Measurements from ENCODE around the gene GRID1.

GRID1 gene

DNA sequence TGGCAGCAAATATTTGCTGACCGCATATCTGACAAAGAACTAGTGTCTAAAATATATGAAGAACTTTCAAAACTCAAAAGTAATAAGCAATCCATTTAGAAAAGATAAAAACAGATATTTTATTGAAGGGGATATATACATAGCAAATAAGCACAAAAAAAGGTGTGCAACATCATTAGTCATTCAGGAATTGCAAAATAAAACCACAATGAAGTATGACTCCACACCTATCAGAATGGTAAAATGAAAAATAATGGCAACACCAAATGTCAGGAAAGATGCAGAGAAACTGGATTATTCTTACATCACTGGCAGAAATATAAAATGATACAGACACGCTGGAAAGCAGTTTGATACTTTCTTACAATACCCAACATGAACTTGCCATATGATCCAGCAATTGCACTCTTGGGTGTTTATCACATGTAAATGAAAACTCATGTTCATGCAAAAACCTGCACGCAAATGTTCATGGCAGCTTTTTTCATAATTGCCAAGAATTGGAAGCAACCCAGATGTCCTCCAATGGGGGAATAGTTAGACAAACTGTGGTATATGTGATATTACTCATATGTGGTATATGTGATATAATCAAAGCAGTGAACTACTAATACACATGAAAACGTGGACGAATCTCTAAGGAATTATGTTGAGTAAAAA, 645.5 kb downstream of the GRID1 start:
- Histone ChIP-seq H3K36me3 (ENCODE audit: control insufficient read depth in 1 of 2, insufficient read depth in 2 of 2, low read depth in 1 of 2, low read length in 2 of 2) (no peaks in the 10 kb centered on the region), H3K79me1 (replicated peaks; ENCODE audit: low read length, poor library complexity, severe bottlenecking) (no peaks in the 10 kb centered on the region), H4K8ac (ENCODE audit: low read length) (no peak overlapping the region), H3K27me3 (ENCODE audit: control insufficient read depth in 1 of 2, insufficient read depth in 1 of 2, low read length in 2 of 2) (no peaks in the 10 kb centered on the region), H3K4me2 (ENCODE audit: low read length, poor library complexity, severe bottlenecking) (no peak overlapping the region), H3K14ac (ENCODE audit: low read length in 2 of 2) (no peak overlapping the region), H4K91ac (ENCODE audit: low read length) (no peak overlapping the region), H2AFZ (ENCODE audit: low read depth, low read length) (no peak overlapping the region), H3K27ac (ENCODE audit: low read length, poor library complexity, severe bottlenecking) (no peak overlapping the region), H2BK15ac (ENCODE audit: low read depth, poor library complexity, severe bottlenecking) (no peak overlapping the region), H3K23ac (ENCODE audit: low read length in 2 of 2) (no peak overlapping the region), H3K4ac (ENCODE audit: low read depth in 1 of 2, low read length in 2 of 2) (no peak overlapping the region), H3K9me3 (ENCODE audit: control insufficient read depth, low read length) (no peaks in the 10 kb centered on the region), H2BK5ac (ENCODE audit: low read depth, low read length, poor library complexity, severe bottlenecking) (no peak overlapping the region), H2AK5ac (ENCODE audit: low read length, severe bottlenecking) (no peak overlapping the region), H3K4me1 (ENCODE audit: control insufficient read depth, insufficient read depth, low read depth, low read length) (no peaks in the 10 kb centered on the region), H3K9ac (ENCODE audit: low read length) (no peak overlapping the region), H3K4me3 (ENCODE audit: insufficient read depth in 1 of 2, low read depth in 1 of 2, low read length in 2 of 2) (no peak overlapping the region), H2BK120ac (ENCODE audit: low read depth, low read length) (no peak overlapping the region), H3K18ac (ENCODE audit: low read depth in 1 of 2, low read length in 2 of 2) (no peak overlapping the region), H2BK12ac (ENCODE audit: low read length in 2 of 2) (no peak overlapping the region)
- no peak for DNase-seq
- WGBS: 65% methylated on average over 2 of the region's 5 CpGs

GRCh38 chr10:85719408-85719807, 647.2 kb downstream of the GRID1 start:
- no peaks in the 10 kb centered on the region for H3K27me3 ChIP-seq (ENCODE audit: control insufficient read depth in 1 of 2, insufficient read depth in 1 of 2, low read length in 2 of 2)
- no peak overlapping the region for H2AK5ac ChIP-seq (ENCODE audit: low read length, severe bottlenecking)
- no peaks in the 10 kb centered on the region for H3K9me3 ChIP-seq (ENCODE audit: control insufficient read depth, low read length)
- WGBS: 66% methylated on average over 2 of the region's 3 CpGs
- H3K9ac ChIP-seq (ENCODE audit: low read length): no peak overlapping the region
- DNase-seq: no peak
- H3K4ac ChIP-seq (ENCODE audit: low read depth in 1 of 2, low read length in 2 of 2): no peak overlapping the region
- H3K23ac ChIP-seq (ENCODE audit: low read length in 2 of 2): no peak overlapping the region
- H4K8ac ChIP-seq (ENCODE audit: low read length): no peak overlapping the region
- H3K27ac ChIP-seq (ENCODE audit: low read length, poor library complexity, severe bottlenecking): no peak overlapping the region
- H3K4me1 ChIP-seq (ENCODE audit: control insufficient read depth, insufficient read depth, low read depth, low read length): no peaks in the 10 kb centered on the region
- H3K4me3 ChIP-seq (ENCODE audit: insufficient read depth in 1 of 2, low read depth in 1 of 2, low read length in 2 of 2): no peak overlapping the region
- no peaks in the 10 kb centered on the region for H3K79me1 ChIP-seq (replicated peaks; ENCODE audit: low read length, poor library complexity, severe bottlenecking)
- H2BK120ac ChIP-seq (ENCODE audit: low read depth, low read length): no peak overlapping the region
- no peak overlapping the region for H2AFZ ChIP-seq (ENCODE audit: low read depth, low read length)
- H2BK15ac ChIP-seq (ENCODE audit: low read depth, poor library complexity, severe bottlenecking): no peak overlapping the region
- no peak overlapping the region for H4K91ac ChIP-seq (ENCODE audit: low read length)
- H3K14ac ChIP-seq (ENCODE audit: low read length in 2 of 2): no peak overlapping the region
- H3K4me2 ChIP-seq (ENCODE audit: low read length, poor library complexity, severe bottlenecking): no peak overlapping the region
- no peaks in the 10 kb centered on the region for H3K36me3 ChIP-seq (ENCODE audit: control insufficient read depth in 1 of 2, insufficient read depth in 2 of 2, low read depth in 1 of 2, low read length in 2 of 2)
- no peak overlapping the region for H2BK5ac ChIP-seq (ENCODE audit: low read depth, low read length, poor library complexity, severe bottlenecking)
- H2BK12ac ChIP-seq (ENCODE audit: low read length in 2 of 2): no peak overlapping the region
- H3K18ac ChIP-seq (ENCODE audit: low read depth in 1 of 2, low read length in 2 of 2): no peak overlapping the region

GRCh38 chr10:85713885-85714284, 652.7 kb downstream of the GRID1 start:
- Histone ChIP-seq H3K9me3 (ENCODE audit: control insufficient read depth, low read length) (no peaks in the 10 kb centered on the region), H3K4me2 (ENCODE audit: low read length, poor library complexity, severe bottlenecking) (no peak overlapping the region), H3K4me1 (ENCODE audit: control insufficient read depth, insufficient read depth, low read depth, low read length) (no peaks in the 10 kb centered on the region), H2BK12ac (ENCODE audit: low read length in 2 of 2) (no peak overlapping the region), H2AK5ac (ENCODE audit: low read length, severe bottlenecking) (no peak overlapping the region), H3K9ac (ENCODE audit: low read length) (no peak overlapping the region), H3K36me3 (ENCODE audit: control insufficient read depth in 1 of 2, insufficient read depth in 2 of 2, low read depth in 1 of 2, low read length in 2 of 2) (no peaks in the 10 kb centered on the region), H4K91ac (ENCODE audit: low read length) (no peak overlapping the region), H3K27me3 (ENCODE audit: control insufficient read depth in 1 of 2, insufficient read depth in 1 of 2, low read length in 2 of 2) (no peaks in the 10 kb centered on the region), H2BK5ac (ENCODE audit: low read depth, low read length, poor library complexity, severe bottlenecking) (no peak overlapping the region), H3K4me3 (ENCODE audit: insufficient read depth in 1 of 2, low read depth in 1 of 2, low read length in 2 of 2) (no peak overlapping the region), H3K4ac (ENCODE audit: low read depth in 1 of 2, low read length in 2 of 2) (no peak overlapping the region), H3K79me1 (replicated peaks; ENCODE audit: low read length, poor library complexity, severe bottlenecking) (no peaks in the 10 kb centered on the region), H3K14ac (ENCODE audit: low read length in 2 of 2) (no peak overlapping the region), H2BK15ac (ENCODE audit: low read depth, poor library complexity, severe bottlenecking) (no peak overlapping the region), H2AFZ (ENCODE audit: low read depth, low read length) (no peak overlapping the region), H4K8ac (ENCODE audit: low read length) (no peak overlapping the region), H3K27ac (ENCODE audit: low read length, poor library complexity, severe bottlenecking) (no peak overlapping the region), H3K18ac (ENCODE audit: low read depth in 1 of 2, low read length in 2 of 2) (no peak overlapping the region), H3K23ac (ENCODE audit: low read length in 2 of 2) (no peak overlapping the region), H2BK120ac (ENCODE audit: low read depth, low read length) (no peak overlapping the region)
- WGBS: no CpG with 5 or more reads among the region's 4 CpGs
- no peak for DNase-seq

- H2AFZ ChIP-seq (ENCODE audit: low read depth, low read length): no peak overlapping the region
- no peak overlapping the region for H4K91ac ChIP-seq (ENCODE audit: low read length)
- no peaks in the 10 kb centered on the region for H3K27me3 ChIP-seq (ENCODE audit: control insufficient read depth in 1 of 2, insufficient read depth in 1 of 2, low read length in 2 of 2)
- H2BK120ac ChIP-seq (ENCODE audit: low read depth, low read length): no peak overlapping the region
- no peak overlapping the region for H3K9ac ChIP-seq (ENCODE audit: low read length)
- no peaks in the 10 kb centered on the region for H3K9me3 ChIP-seq (ENCODE audit: control insufficient read depth, low read length)
- H3K4ac ChIP-seq (ENCODE audit: low read depth in 1 of 2, low read length in 2 of 2): no peak overlapping the region
- H3K18ac ChIP-seq (ENCODE audit: low read depth in 1 of 2, low read length in 2 of 2): no peak overlapping the region
- 94% methylated on average over 1 of the region's 2 CpGs for WGBS
- H3K23ac ChIP-seq (ENCODE audit: low read length in 2 of 2): no peak overlapping the region
- no peak overlapping the region for H2BK12ac ChIP-seq (ENCODE audit: low read length in 2 of 2)
- no peak for DNase-seq
- H3K36me3 ChIP-seq (ENCODE audit: control insufficient read depth in 1 of 2, insufficient read depth in 2 of 2, low read depth in 1 of 2, low read length in 2 of 2): no peaks in the 10 kb centered on the region
- H4K8ac ChIP-seq (ENCODE audit: low read length): no peak overlapping the region
- H2BK15ac ChIP-seq (ENCODE audit: low read depth, poor library complexity, severe bottlenecking): no peak overlapping the region
- H3K79me1 ChIP-seq (replicated peaks; ENCODE audit: low read length, poor library complexity, severe bottlenecking): no peaks in the 10 kb centered on the region
- H3K27ac ChIP-seq (ENCODE audit: low read length, poor library complexity, severe bottlenecking): no peak overlapping the region
- no peak overlapping the region for H3K4me3 ChIP-seq (ENCODE audit: insufficient read depth in 1 of 2, low read depth in 1 of 2, low read length in 2 of 2)
- H3K14ac ChIP-seq (ENCODE audit: low read length in 2 of 2): no peak overlapping the region
- no peak overlapping the region for H2BK5ac ChIP-seq (ENCODE audit: low read depth, low read length, poor library complexity, severe bottlenecking)
- no peak overlapping the region for H3K4me2 ChIP-seq (ENCODE audit: low read length, poor library complexity, severe bottlenecking)
- no peak overlapping the region for H2AK5ac ChIP-seq (ENCODE audit: low read length, severe bottlenecking)
- no peaks in the 10 kb centered on the region for H3K4me1 ChIP-seq (ENCODE audit: control insufficient read depth, insufficient read depth, low read depth, low read length)
Observed at GRCh38 chr10:85702768-85703167, 663.8 kb downstream of the GRID1 start.

Data from mesenchymal stem cell (in vitro differentiated cells and primary cell).